ENCODE results near the gene CNBP.

Gene CNBP

GRCh38 chr3:129130291-129130813 is 53.3 kb downstream of the CNBP start:
- no peak for DNase-seq (ENCODE audit: low spot score)
- in situ Hi-C loops (cut with MboI; ENCODE audit: low sequenced_read_pairs, unreplicated experiment): no loop called here
- TF ChIP-seq CTCF (IDR thresholded peaks at IDR 0.05; ENCODE audit: borderline replicate concordance, control extremely low read depth, extremely low read depth, insufficient read depth, missing control alignments): no peak

GRCh38 chr3:129128357-129129155 is 55.1 kb downstream of the CNBP start:
- no peak for TF ChIP-seq CTCF (IDR thresholded peaks at IDR 0.05; ENCODE audit: borderline replicate concordance, control extremely low read depth, extremely low read depth, insufficient read depth, missing control alignments)
- DNase-seq (ENCODE audit: low spot score): no peak
- in situ Hi-C loops (cut with MboI; ENCODE audit: low sequenced_read_pairs, unreplicated experiment): no loop called here

- DNase-seq (ENCODE audit: low spot score): no peak
- no peak for TF ChIP-seq CTCF (IDR thresholded peaks at IDR 0.05; ENCODE audit: borderline replicate concordance, control extremely low read depth, extremely low read depth, insufficient read depth, missing control alignments)
- in situ Hi-C loops (cut with MboI; ENCODE audit: low sequenced_read_pairs, unreplicated experiment): no loop called here
These were observed 56.9 kb downstream of the CNBP start for GRCh38 chr3:129126726-129127280.

- no peak for TF ChIP-seq CTCF (IDR thresholded peaks at IDR 0.05; ENCODE audit: borderline replicate concordance, control extremely low read depth, extremely low read depth, insufficient read depth, missing control alignments)
- DNase-seq (ENCODE audit: low spot score): no peak
- in situ Hi-C loops (cut with MboI; ENCODE audit: low sequenced_read_pairs, unreplicated experiment): no loop called here
These were observed 60.2 kb downstream of the CNBP start for GRCh38 chr3:129123314-129124060.

- no peak for DNase-seq (ENCODE audit: low spot score)
- in situ Hi-C loops (cut with MboI; ENCODE audit: low sequenced_read_pairs, unreplicated experiment): no loop called here
- TF ChIP-seq CTCF (IDR thresholded peaks at IDR 0.05; ENCODE audit: borderline replicate concordance, control extremely low read depth, extremely low read depth, insufficient read depth, missing control alignments): no peak
These were observed 61.2 kb downstream of the CNBP start for GRCh38 chr3:129122412-129123011.

GRCh38 chr3:129121792-129122411 is 61.8 kb downstream of the CNBP start, which contains the start of gene RAB43:
TSS of gene RAB43 (minus strand) at chr3:129121804. CDS start at chr3:129121489, 315 bp downstream.
- DNase-seq (ENCODE audit: low spot score): peak; percentile 93
- in situ Hi-C loops (cut with MboI; ENCODE audit: low sequenced_read_pairs, unreplicated experiment): no loop called here
- TF ChIP-seq CTCF (IDR thresholded peaks at IDR 0.05; ENCODE audit: borderline replicate concordance, control extremely low read depth, extremely low read depth, insufficient read depth, missing control alignments): no peak

Data from GM13976 (cell line).